ENCODE data around the gene MFSD2B. TPM values are rescaled to one million over a fixed set of nuclear protein-coding genes. Genes with fewer than 3 reads are reported as not detected.

MFSD2B gene
- total RNA-seq, 1 donor from 2014 or later: not detected

- no peak for TF ChIP-seq CTCF (IDR thresholded peaks at IDR 0.05)
- peaks cover 3% of the 10 kb centered on the region for H3K36me3 Mint-ChIP-seq (ENCODE audit: low read depth)
- H3K4me3 Mint-ChIP-seq (ENCODE audit: unreplicated experiment): no peak within 1 kb of the TSS
- H3K27me3 Mint-ChIP-seq (ENCODE audit: low read depth): no peaks in the 10 kb centered on the region
- H3K9me3 Mint-ChIP-seq (ENCODE audit: low read depth): no peaks in the 10 kb centered on the region
- H3K27ac Mint-ChIP-seq (ENCODE audit: unreplicated experiment): no peak within 1 kb of the TSS
- DNase-seq (ENCODE audit: low spot score): no peak
- H3K4me1 Mint-ChIP-seq (ENCODE audit: low read depth): peaks cover 21% of the 10 kb centered on the region
Measured at GRCh38 chr2:24049485-24050021, 39.7 kb downstream of the MFSD2B start, which contains the start of gene FKBP1B. Gene FKBP1B, plus strand, starts transcription at chr2:24049741. Its CDS starts 109 bp downstream, at chr2:24049850.

DNA sequence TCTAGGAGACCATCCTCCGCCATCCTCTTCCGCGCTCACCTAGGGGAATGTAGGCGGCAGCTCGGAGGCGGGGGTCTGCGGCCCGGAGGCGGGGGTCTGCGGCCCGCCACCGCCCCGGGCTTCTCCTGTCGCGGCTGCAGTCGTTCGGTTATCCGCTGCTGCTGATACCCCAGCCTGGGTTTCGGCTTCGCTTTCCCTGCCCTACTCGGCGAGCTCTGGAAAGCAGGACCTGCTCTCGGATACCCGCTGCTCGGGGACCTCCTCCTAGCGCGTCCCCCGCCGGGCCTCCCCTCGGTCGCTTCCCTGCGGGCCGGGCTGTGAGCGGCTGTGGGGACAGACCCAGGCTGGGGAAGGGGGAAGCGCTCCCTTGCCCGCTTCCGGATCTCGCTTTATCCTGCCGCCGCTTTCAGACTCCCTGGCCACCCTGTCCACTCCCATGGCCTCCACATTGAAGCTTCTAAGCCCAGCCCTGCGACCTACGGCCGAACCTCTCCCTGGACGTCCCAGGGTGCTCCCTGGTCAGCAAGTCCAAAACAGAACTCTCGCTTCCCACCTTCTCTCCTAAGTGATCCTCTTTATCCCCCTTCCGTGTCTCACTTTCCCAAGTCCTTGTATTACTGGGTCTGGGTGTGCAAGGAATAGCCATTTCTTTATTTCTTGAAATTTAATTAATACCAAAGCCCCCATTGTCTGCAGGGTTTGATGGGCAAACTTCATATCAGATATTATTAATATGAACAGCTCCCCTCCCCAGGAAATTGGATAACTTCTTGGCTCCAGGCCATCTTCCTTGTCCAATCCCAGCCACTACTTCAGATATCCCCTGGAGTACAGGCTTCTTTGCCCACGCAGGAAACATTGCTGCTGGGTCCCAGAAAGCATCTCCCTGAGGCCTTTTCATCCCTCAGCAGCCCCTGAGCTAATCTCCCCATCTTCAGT lies 40.4 kb downstream of the MFSD2B start:
- no peak for TF ChIP-seq CTCF (IDR thresholded peaks at IDR 0.05)
- no peaks in the 10 kb centered on the region for H3K9me3 Mint-ChIP-seq (ENCODE audit: low read depth)
- peaks cover 17% of the 10 kb centered on the region for H3K4me1 Mint-ChIP-seq (ENCODE audit: low read depth)
- no peak overlapping the region for H3K4me3 Mint-ChIP-seq (ENCODE audit: unreplicated experiment)
- H3K36me3 Mint-ChIP-seq (ENCODE audit: low read depth): peaks cover 3% of the 10 kb centered on the region
- H3K27ac Mint-ChIP-seq (ENCODE audit: unreplicated experiment): no peak overlapping the region
- no peaks in the 10 kb centered on the region for H3K27me3 Mint-ChIP-seq (ENCODE audit: low read depth)
- DNase-seq (ENCODE audit: low spot score): no peak

GRCh38 chr2:24051833-24052232 lies 41.9 kb downstream of the MFSD2B start:
- H3K4me1 Mint-ChIP-seq (ENCODE audit: low read depth): peaks cover 9% of the 10 kb centered on the region
- no peak overlapping the region for H3K27ac Mint-ChIP-seq (ENCODE audit: unreplicated experiment)
- H3K9me3 Mint-ChIP-seq (ENCODE audit: low read depth): peaks cover 2% of the 10 kb centered on the region
- no peaks in the 10 kb centered on the region for H3K27me3 Mint-ChIP-seq (ENCODE audit: low read depth)
- no peak for TF ChIP-seq CTCF (IDR thresholded peaks at IDR 0.05)
- DNase-seq (ENCODE audit: low spot score): no peak
- peaks cover 3% of the 10 kb centered on the region for H3K36me3 Mint-ChIP-seq (ENCODE audit: low read depth)
- no peak overlapping the region for H3K4me3 Mint-ChIP-seq (ENCODE audit: unreplicated experiment)

GRCh38 chr2:24052951-24053350 lies 43.1 kb downstream of the MFSD2B start:
- DNase-seq (ENCODE audit: low spot score): no peak
- H3K9me3 Mint-ChIP-seq (ENCODE audit: low read depth): peaks cover 2% of the 10 kb centered on the region
- TF ChIP-seq CTCF (IDR thresholded peaks at IDR 0.05): no peak
- H3K36me3 Mint-ChIP-seq (ENCODE audit: low read depth): peaks cover 3% of the 10 kb centered on the region
- H3K27ac Mint-ChIP-seq (ENCODE audit: unreplicated experiment): no peak overlapping the region
- H3K27me3 Mint-ChIP-seq (ENCODE audit: low read depth): no peaks in the 10 kb centered on the region
- H3K4me3 Mint-ChIP-seq (ENCODE audit: unreplicated experiment): no peak overlapping the region
- peaks cover 3% of the 10 kb centered on the region for H3K4me1 Mint-ChIP-seq (ENCODE audit: low read depth)

- TF ChIP-seq CTCF (IDR thresholded peaks at IDR 0.05): no peak
- no peak overlapping the region for H3K27ac Mint-ChIP-seq (ENCODE audit: unreplicated experiment)
Measured at GRCh38 chr2:24054366-24055010, 44.6 kb downstream of the MFSD2B start.

More at GRCh38 chr2:24054366-24055010, 44.6 kb downstream of the MFSD2B start:
- H3K9me3 Mint-ChIP-seq (ENCODE audit: low read depth): peaks cover 2% of the 10 kb centered on the region
- no peaks in the 10 kb centered on the region for H3K27me3 Mint-ChIP-seq (ENCODE audit: low read depth)
- H3K4me3 Mint-ChIP-seq (ENCODE audit: unreplicated experiment): no peak overlapping the region
- DNase-seq (ENCODE audit: low spot score): no peak
- peaks cover 3% of the 10 kb centered on the region for H3K36me3 Mint-ChIP-seq (ENCODE audit: low read depth)
- no peaks in the 10 kb centered on the region for H3K4me1 Mint-ChIP-seq (ENCODE audit: low read depth)
